Ishikawa (cell line): ENCODE results near the gene KRT7.
A peak's percentile ranks its signal among the peaks of the same experiment; 100 is the strongest.

Experiments used
- EP300 ChIP-seq: IDR thresholded peaks from 2 replicates; pipeline ENCODE4 v1.6.1; 2012; ENCODE audit warnings: borderline replicate concordance
- MAX ChIP-seq: IDR thresholded peaks from 2 replicates; pipeline ENCODE4 v1.6.1; 2012
- YY1 ChIP-seq: IDR thresholded peaks from 2 replicates; pipeline ENCODE4 v1.6.1; 2012; ENCODE audit warnings: low read depth

GRCh38 chr12:52213564-52214420 lies 19.3 kb upstream of the KRT7 start:
- TF ChIP-seq MAX (peak; percentile 67), YY1 (peak; percentile 72; the same call in 1 of the 2 replicates), EP300 (peak; percentile 39; the same call in 1 of the 2 replicates)
